GM19193 (cell line): ENCODE data around the gene FZD1.

ENCODE experiments used
- POLR2A ChIP-seq: IDR thresholded peaks from 4 replicates; pipeline ENCODE4 v1.6.1; 2011; ENCODE audit not compliant: insufficient read depth, insufficient read length; ENCODE audit errors: extremely low read depth

Gene FZD1

GRCh38 chr7:91285696-91286355, 21.6 kb downstream of the FZD1 start:
- no peak for TF ChIP-seq POLR2A

- no peak for TF ChIP-seq POLR2A
Observed at GRCh38 chr7:91286432-91286831, 22.2 kb downstream of the FZD1 start.

- TF ChIP-seq POLR2A: no peak
Observed at GRCh38 chr7:91287371-91288084, 23.3 kb downstream of the FZD1 start.

- no peak for TF ChIP-seq POLR2A
Observed at GRCh38 chr7:91288208-91288824, 24.1 kb downstream of the FZD1 start.

- TF ChIP-seq POLR2A: no peak
Observed at GRCh38 chr7:91289633-91290254, 25.5 kb downstream of the FZD1 start.

- no peak for TF ChIP-seq POLR2A
Observed at GRCh38 chr7:91291302-91291701, 27.1 kb downstream of the FZD1 start.

GRCh38 chr7:91291902-91292301, 27.7 kb downstream of the FZD1 start:
- TF ChIP-seq POLR2A: no peak

- TF ChIP-seq POLR2A: no peak
Observed at GRCh38 chr7:91292506-91292905, 28.3 kb downstream of the FZD1 start.

GRCh38 chr7:91293136-91293535, 28.9 kb downstream of the FZD1 start:
- no peak for TF ChIP-seq POLR2A

GRCh38 chr7:91293840-91294239, 29.6 kb downstream of the FZD1 start:
- no peak for TF ChIP-seq POLR2A

- TF ChIP-seq POLR2A: no peak
Observed at GRCh38 chr7:91294639-91295220, 30.5 kb downstream of the FZD1 start.

- TF ChIP-seq POLR2A: no peak
Observed at GRCh38 chr7:91295576-91295975, 31.3 kb downstream of the FZD1 start.

GRCh38 chr7:91297939-91298338, 33.7 kb downstream of the FZD1 start:
- TF ChIP-seq POLR2A: no peak

GRCh38 chr7:91299952-91300775, 35.9 kb downstream of the FZD1 start:
- no peak for TF ChIP-seq POLR2A
